Activated T-cell treated with anti-CD3 and anti-CD28 coated beads, Interleukin-2, amount 50 U/mL, for 72 hours (primary cell): ENCODE measurements around the gene RAP1GAP2. TPM values are rescaled to one million over a fixed set of nuclear protein-coding genes. Genes with fewer than 3 reads are reported as not detected.
"Not testable (repeated sequence)": the region's sequence is repeated elsewhere in the genome, so short reads cannot be mapped to it uniquely, and the experiment has no call there.

Experiments
- ATAC-seq, 2 donors: fragments of 150-1000 bp; cut with Tn5 transposase; replicated peaks in 1 of 2; 2 replicates each; pipeline ENCODE4 v1.10.0; 2021; ENCODE audit warnings: moderate library complexity in 2 of 2, mild to moderate bottlenecking in 1 of 2
- DNase-seq, 2 donors: peaks; one replicate each; pipeline ENCODE4 v3.0.0; 2021 to 2022; ENCODE audit warnings: mixed read lengths in 1 of 2
- H3K27ac Mint-ChIP-seq: one replicate; pipeline ENCODE4 v1.8.0; 2022; ENCODE audit warnings: mild to moderate bottlenecking, moderate library complexity, mixed read lengths
- H3K27me3 Mint-ChIP-seq: one replicate; pipeline ENCODE4 v1.8.0; 2022; ENCODE audit warnings: low read depth, mixed read lengths
- H3K36me3 Mint-ChIP-seq, 2 donors: one replicate each; pipeline ENCODE4 v1.8.0; 2022; ENCODE audit warnings: mixed read lengths in 2 of 2, mild to moderate bottlenecking in 1 of 2; ENCODE audit not compliant: insufficient read depth in 2 of 2
- H3K4me1 Mint-ChIP-seq: one replicate; pipeline ENCODE4 v1.8.0; 2022; ENCODE audit warnings: low read depth, mixed read lengths
- H3K4me3 Mint-ChIP-seq, 2 donors: one replicate each; pipeline ENCODE4 v1.8.0; 2022; ENCODE audit warnings: mild to moderate bottlenecking in 2 of 2, mixed read lengths in 2 of 2, moderate library complexity in 2 of 2
- H3K9me3 Mint-ChIP-seq, 2 donors: one replicate each; pipeline ENCODE4 v1.8.0; 2022; ENCODE audit warnings: mixed read lengths in 2 of 2
- total RNA-seq, 2 donors: library from RNA; stranded (reverse); gene quantifications; one replicate each; pipeline ENCODE4 v1.2.3, GENCODE V29; 2022

Gene RAP1GAP2
- total RNA-seq, 2 donors from 2014 or later, result 0.50 to 3.1 TPM

GRCh38 chr17:3027786-3028532, 231.7 kb downstream of the RAP1GAP2 start:
- H3K4me3 Mint-ChIP-seq, result no peak overlapping the region
- H3K27ac Mint-ChIP-seq, result no peak overlapping the region
- peaks cover 3 to 8% of the 10 kb centered on the region in 2 donors for H3K9me3 Mint-ChIP-seq
- H3K4me1 Mint-ChIP-seq, result no peaks in the 10 kb centered on the region
- H3K27me3 Mint-ChIP-seq, result no peaks in the 10 kb centered on the region
- ATAC-seq (no peak), DNase-seq (no peak)
- H3K36me3 Mint-ChIP-seq, result peaks cover 7 to 8% of the 10 kb centered on the region in 2 donors

GRCh38 chr17:3029213-3029913, 233.1 kb downstream of the RAP1GAP2 start:
- H3K4me3 Mint-ChIP-seq, result no peak overlapping the region
- ATAC-seq (no peak), DNase-seq (no peak)
- no peaks in the 10 kb centered on the region for H3K27me3 Mint-ChIP-seq
- H3K9me3 Mint-ChIP-seq, result no peaks in the 10 kb centered on the region
- no peaks in the 10 kb centered on the region for H3K36me3 Mint-ChIP-seq
- no peak overlapping the region for H3K27ac Mint-ChIP-seq
- H3K4me1 Mint-ChIP-seq, result no peaks in the 10 kb centered on the region

- no peaks in the 10 kb centered on the region for H3K9me3 Mint-ChIP-seq
- no peaks in the 10 kb centered on the region for H3K4me1 Mint-ChIP-seq
- no peaks in the 10 kb centered on the region for H3K36me3 Mint-ChIP-seq
- H3K27ac Mint-ChIP-seq, result no peak overlapping the region
- H3K4me3 Mint-ChIP-seq, result no peak overlapping the region
- no peak for ATAC-seq
- no peaks in the 10 kb centered on the region for H3K27me3 Mint-ChIP-seq
- no peak for DNase-seq
These were observed 233.9 kb downstream of the RAP1GAP2 start for GRCh38 chr17:3030096-3030495.

GRCh38 chr17:3030852-3031470, 234.7 kb downstream of the RAP1GAP2 start:
- not testable (repeated sequence) for H3K27ac Mint-ChIP-seq, ATAC-seq, H3K36me3 Mint-ChIP-seq, H3K4me1 Mint-ChIP-seq, DNase-seq, H3K9me3 Mint-ChIP-seq, H3K27me3 Mint-ChIP-seq, H3K4me3 Mint-ChIP-seq

GRCh38 chr17:3032258-3033247, 236.3 kb downstream of the RAP1GAP2 start:
- Mint-ChIP-seq H3K4me3 (no peak overlapping the region), H3K9me3 (no peaks in the 10 kb centered on the region), H3K4me1 (no peaks in the 10 kb centered on the region), H3K27ac (no peak overlapping the region), H3K36me3 (no peaks in the 10 kb centered on the region), H3K27me3 (no peaks in the 10 kb centered on the region)
- no peak for DNase-seq
- no peak for ATAC-seq

GRCh38 chr17:3033248-3033640, 237.0 kb downstream of the RAP1GAP2 start:
- H3K36me3 Mint-ChIP-seq, result no peaks in the 10 kb centered on the region
- H3K4me1 Mint-ChIP-seq, result no peaks in the 10 kb centered on the region
- ATAC-seq, result no peak
- H3K27me3 Mint-ChIP-seq, result no peaks in the 10 kb centered on the region
- no peak overlapping the region for H3K27ac Mint-ChIP-seq
- H3K4me3 Mint-ChIP-seq, result no peak overlapping the region
- DNase-seq, result no peak
- H3K9me3 Mint-ChIP-seq, result no peaks in the 10 kb centered on the region

GRCh38 chr17:3033741-3034577, 237.7 kb downstream of the RAP1GAP2 start:
- DNase-seq (no peak), ATAC-seq (no peak)
- H3K4me3 Mint-ChIP-seq, result no peak overlapping the region
- H3K4me1 Mint-ChIP-seq, result peaks cover 2% of the 10 kb centered on the region
- H3K36me3 Mint-ChIP-seq, result no peaks in the 10 kb centered on the region
- no peak overlapping the region for H3K27ac Mint-ChIP-seq
- H3K27me3 Mint-ChIP-seq, result no peaks in the 10 kb centered on the region
- H3K9me3 Mint-ChIP-seq, result no peaks in the 10 kb centered on the region

- no peaks in the 10 kb centered on the region for H3K9me3 Mint-ChIP-seq
- no peak overlapping the region for H3K27ac Mint-ChIP-seq
- no peak overlapping the region for H3K4me3 Mint-ChIP-seq
- ATAC-seq (no peak), DNase-seq (no peak)
- H3K27me3 Mint-ChIP-seq, result no peaks in the 10 kb centered on the region
- H3K4me1 Mint-ChIP-seq, result peaks cover 8% of the 10 kb centered on the region
- H3K36me3 Mint-ChIP-seq, result no peaks in the 10 kb centered on the region
These were observed 238.3 kb downstream of the RAP1GAP2 start for GRCh38 chr17:3034578-3034920.

- Mint-ChIP-seq H3K27ac (no peak overlapping the region), H3K36me3 (no peaks in the 10 kb centered on the region), H3K4me3 (no peak overlapping the region), H3K4me1 (peaks cover 13% of the 10 kb centered on the region), H3K27me3 (peaks cover 8% of the 10 kb centered on the region), H3K9me3 (no peaks in the 10 kb centered on the region)
- ATAC-seq (no peak), DNase-seq (no peak)
These were observed 239.2 kb downstream of the RAP1GAP2 start for GRCh38 chr17:3035256-3035967.

- no peaks in the 10 kb centered on the region for H3K9me3 Mint-ChIP-seq
- peaks cover 9% of the 10 kb centered on the region for H3K27me3 Mint-ChIP-seq
- no peaks in the 10 kb centered on the region for H3K36me3 Mint-ChIP-seq
- no peak overlapping the region for H3K4me3 Mint-ChIP-seq
- H3K27ac Mint-ChIP-seq, result no peak overlapping the region
- H3K4me1 Mint-ChIP-seq, result peaks cover 13% of the 10 kb centered on the region
- ATAC-seq, result no peak
- no peak for DNase-seq
These were observed 239.7 kb downstream of the RAP1GAP2 start for GRCh38 chr17:3035968-3036280.

- ATAC-seq (no peak), DNase-seq (no peak)
- H3K27ac Mint-ChIP-seq, result no peak overlapping the region
- H3K9me3 Mint-ChIP-seq, result no peaks in the 10 kb centered on the region
- peaks cover 13% of the 10 kb centered on the region for H3K4me1 Mint-ChIP-seq
- no peak overlapping the region for H3K4me3 Mint-ChIP-seq
- peaks cover 17% of the 10 kb centered on the region for H3K27me3 Mint-ChIP-seq
- H3K36me3 Mint-ChIP-seq, result no peaks in the 10 kb centered on the region
These were observed 240.6 kb downstream of the RAP1GAP2 start for GRCh38 chr17:3036800-3037199.

GRCh38 chr17:3037259-3037658, 241.0 kb downstream of the RAP1GAP2 start:
- Mint-ChIP-seq H3K27me3 (peaks cover 22% of the 10 kb centered on the region), H3K27ac (no peak overlapping the region), H3K4me1 (peaks cover 13% of the 10 kb centered on the region), H3K4me3 (no peak overlapping the region), H3K36me3 (no peaks in the 10 kb centered on the region), H3K9me3 (peaks cover 0 to 2% of the 10 kb centered on the region in 2 donors)
- ATAC-seq (no peak), DNase-seq (no peak)
